Colonic mucosa (tissue), 4 donors: ENCODE measurements around the gene ZNF502. TPM values are rescaled to one million over a fixed set of nuclear protein-coding genes. Genes with fewer than 3 reads are reported as not detected.

ENCODE experiments used
- DNase-seq: peaks from one replicate; pipeline ENCODE4 v3.0.0-alpha.2; 2020
- H3K27ac ChIP-seq: fragments of 200-600 bp; one replicate; pipeline ENCODE4 v1.8.0; 2021
- H3K27me3 ChIP-seq: fragments of 200-600 bp; one replicate; pipeline ENCODE4 v1.8.0; 2021
- H3K36me3 ChIP-seq: fragments of 200-600 bp; one replicate; pipeline ENCODE4 v1.8.0; 2021
- H3K4me1 ChIP-seq: fragments of 200-600 bp; one replicate; pipeline ENCODE4 v1.8.0; 2021; ENCODE audit warnings: mild to moderate bottlenecking
- H3K4me3 ChIP-seq: fragments of 200-600 bp; one replicate; pipeline ENCODE4 v1.8.0; 2021
- H3K9ac ChIP-seq, 2 donors: one replicate each; pipeline ENCODE4 v1.7.0; 2013; ENCODE audit warnings: control low read depth in 2 of 2, low read depth in 2 of 2, low read length in 2 of 2
- H3K9me3 ChIP-seq: fragments of 200-600 bp; one replicate; pipeline ENCODE4 v1.8.0; 2021
- intact Hi-C: fragments of 100-400 bp; cut with DNase I; formaldehyde crosslinking; loops from one replicate; pipeline ENCODE4 v1.14.1; 2022
- total RNA-seq, 2 donors: library from RNA; stranded (reverse); fragmentation: NEBNext Ultra II Directional in 1 of 2; extraction: Animal tissue kit (Norgen Biotek cat#: 25700) in 1 of 2; gene quantifications; one replicate each; pipeline ENCODE4 v1.2.1, GENCODE V29; 2021
- TF ChIP-seq, protein P1 (sequence below): fragments of 200-600 bp; IDR thresholded peaks from one replicate; pipeline ENCODE4 v1.8.0; 2022; ENCODE audit warnings: antibody characterized with exemption, mild to moderate bottlenecking
- donor health status: healthy.
- donor health status: DM: no; HTN: no; CAD: no.
- donor health status: DM: no; HTN: no; CAD: no.

ZNF502 gene
- total RNA-seq, 2 donors from 2014 or later = 3.3 to 3.5 TPM

DNA sequence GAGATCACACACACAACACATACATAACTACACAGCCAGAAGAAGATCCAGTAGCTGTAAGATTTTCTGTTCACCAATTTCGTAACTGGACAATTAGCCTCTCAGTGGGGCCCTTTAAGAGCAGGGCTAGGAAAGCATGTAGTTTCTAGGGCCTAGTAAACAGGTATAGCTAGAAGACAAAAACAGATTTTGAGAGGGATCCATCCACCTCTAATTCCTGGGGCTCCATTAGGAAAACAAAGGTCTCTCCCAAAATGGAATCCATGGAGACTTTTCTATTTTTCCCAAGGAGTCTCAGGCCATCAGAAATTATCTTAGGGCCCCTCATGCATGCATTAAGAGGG, 59.6 kb downstream of the ZNF502 start:
- no peaks in the 10 kb centered on the region for H3K27me3 ChIP-seq
- intact Hi-C loops = no loop called here
- no peaks in the 10 kb centered on the region for H3K36me3 ChIP-seq
- H3K4me1 ChIP-seq = no peaks in the 10 kb centered on the region
- no peaks in the 10 kb centered on the region for H3K9me3 ChIP-seq
- no peak overlapping the region for H3K27ac ChIP-seq
- H3K4me3 ChIP-seq = no peak overlapping the region
- TF ChIP-seq, protein P1, sequence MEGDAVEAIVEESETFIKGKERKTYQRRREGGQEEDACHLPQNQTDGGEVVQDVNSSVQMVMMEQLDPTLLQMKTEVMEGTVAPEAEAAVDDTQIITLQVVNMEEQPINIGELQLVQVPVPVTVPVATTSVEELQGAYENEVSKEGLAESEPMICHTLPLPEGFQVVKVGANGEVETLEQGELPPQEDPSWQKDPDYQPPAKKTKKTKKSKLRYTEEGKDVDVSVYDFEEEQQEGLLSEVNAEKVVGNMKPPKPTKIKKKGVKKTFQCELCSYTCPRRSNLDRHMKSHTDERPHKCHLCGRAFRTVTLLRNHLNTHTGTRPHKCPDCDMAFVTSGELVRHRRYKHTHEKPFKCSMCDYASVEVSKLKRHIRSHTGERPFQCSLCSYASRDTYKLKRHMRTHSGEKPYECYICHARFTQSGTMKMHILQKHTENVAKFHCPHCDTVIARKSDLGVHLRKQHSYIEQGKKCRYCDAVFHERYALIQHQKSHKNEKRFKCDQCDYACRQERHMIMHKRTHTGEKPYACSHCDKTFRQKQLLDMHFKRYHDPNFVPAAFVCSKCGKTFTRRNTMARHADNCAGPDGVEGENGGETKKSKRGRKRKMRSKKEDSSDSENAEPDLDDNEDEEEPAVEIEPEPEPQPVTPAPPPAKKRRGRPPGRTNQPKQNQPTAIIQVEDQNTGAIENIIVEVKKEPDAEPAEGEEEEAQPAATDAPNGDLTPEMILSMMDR = no peak
- no peak for DNase-seq
- no peak overlapping the region for H3K9ac ChIP-seq

Other genes starting within 250 kb of the ZNF502 start
- gene ZNF445, start 235.0 kb upstream of the ZNF502 start, total RNA-seq = 10 to 100 TPM; 11.5 to 14.6 TPM
- 1 to 10 TPM; 1.2 to 2.8 TPM for gene ZKSCAN7, start 157.5 kb upstream of the ZNF502 start, total RNA-seq
- gene ZNF660, start 127.7 kb upstream of the ZNF502 start, total RNA-seq = under 1 TPM; 0.57 to 0.72 TPM
- 10 to 100 TPM; 10.5 to 13.5 TPM for gene ZNF197, start 87.6 kb upstream of the ZNF502 start, total RNA-seq
- gene ZNF35, start 63.9 kb upstream of the ZNF502 start, total RNA-seq = 1 to 10 TPM; 6.6 to 7.4 TPM
- 1 to 10 TPM; 3.0 TPM for gene ZNF501, start 17.0 kb downstream of the ZNF502 start, total RNA-seq
- 10 to 100 TPM; 15.8 to 24.3 TPM for gene KIAA1143, start 49.0 kb downstream of the ZNF502 start, total RNA-seq
- 10 to 100 TPM in 1 of 2 donors, 1 to 10 TPM in 1; 5.9 to 21.3 TPM for gene KIF15, start 49.1 kb downstream of the ZNF502 start, total RNA-seq
- gene TMEM42, start 149.3 kb downstream of the ZNF502 start, total RNA-seq = 1 to 10 TPM; 7.3 to 10.0 TPM
- gene TGM4, start 161.9 kb downstream of the ZNF502 start, total RNA-seq = not detected